Neural cell (in vitro differentiated cells): ENCODE results near the gene MTMR3. TPM values are rescaled to one million over a fixed set of nuclear protein-coding genes. Genes with fewer than 3 reads are reported as not detected.
A peak's percentile ranks its signal among the peaks of the same experiment; 100 is the strongest.

Source experiments
- H2AFZ ChIP-seq: fragments of 200-600, 300-800 bp; sonication (generic), shearing (Covaris generic); 2 replicates; pipeline ENCODE4 v1.6.0; 2014; ENCODE audit warnings: low read depth, mild to moderate bottlenecking, antibody characterized with exemption, low read length, moderate library complexity
- H3F3A ChIP-seq: fragments of 200-600 bp; shearing (Covaris generic); 2 replicates; pipeline ENCODE4 v1.6.1; 2016; ENCODE audit warnings: mild to moderate bottlenecking, moderate library complexity, mixed read lengths, antibody characterized with exemption, low read length; ENCODE audit not compliant: insufficient read depth, poor library complexity, severe bottlenecking
- H3K27ac ChIP-seq: fragments of 200-600, 300-800 bp; sonication (generic), shearing (Covaris generic); 2 replicates; pipeline ENCODE4 v1.5.1; 2014; ENCODE audit warnings: mild to moderate bottlenecking, low read length, moderate library complexity
- H3K27me3 ChIP-seq: fragments of 300-800, 200-600 bp; sonication (generic), shearing (Covaris generic); 2 replicates; pipeline ENCODE4 v1.6.0; 2014; ENCODE audit warnings: mild to moderate bottlenecking, low read depth, low read length, moderate library complexity; ENCODE audit not compliant: insufficient read depth
- H3K36me3 ChIP-seq: fragments of 300-800, 200-600 bp; sonication (generic), shearing (Covaris generic); 2 replicates; pipeline ENCODE4 v1.5.1; 2014; ENCODE audit warnings: mild to moderate bottlenecking, antibody characterized with exemption, low read length, moderate library complexity; ENCODE audit not compliant: insufficient read depth
- H3K4me2 ChIP-seq: fragments of 300-800, 200-600 bp; sonication (generic), shearing (Covaris generic); 2 replicates; pipeline ENCODE4 v1.6.0; 2014; ENCODE audit warnings: mild to moderate bottlenecking, low read length
- H3K4me3 ChIP-seq: fragments of 300-800, 200-600 bp; sonication (generic), shearing (Covaris generic); 2 replicates; pipeline ENCODE4 v1.5.1; 2014; ENCODE audit warnings: mild to moderate bottlenecking, low read length, moderate library complexity
- H3K79me2 ChIP-seq: fragments of 200-600 bp; shearing (Covaris generic); replicated peaks from 2 replicates; pipeline ENCODE4 v1.6.0; 2014; ENCODE audit warnings: mild to moderate bottlenecking, low read length, moderate library complexity; ENCODE audit not compliant: insufficient read depth
- H3K9ac ChIP-seq: fragments of 300-800, 200-600 bp; sonication (generic), shearing (Covaris generic); 2 replicates; pipeline ENCODE4 v1.6.1; 2016; ENCODE audit warnings: mild to moderate bottlenecking, low read length, mixed read lengths
- H3K9me2 ChIP-seq: fragments of 200-600 bp; shearing (Covaris generic); 2 replicates; pipeline ENCODE4 v1.6.1; 2016; ENCODE audit warnings: mild to moderate bottlenecking, low read length, mixed read lengths; ENCODE audit not compliant: insufficient read depth
- H3K9me3 ChIP-seq: fragments of 200-600, 300-800 bp; sonication (generic), shearing (Covaris generic); 2 replicates; pipeline ENCODE4 v1.6.1; 2016; ENCODE audit warnings: mild to moderate bottlenecking, mixed run types, low read length, moderate library complexity, mixed read lengths
- H4K20me1 ChIP-seq: fragments of 200-600 bp; shearing (Covaris generic); 2 replicates; pipeline ENCODE4 v1.6.1; 2016; ENCODE audit warnings: mild to moderate bottlenecking, mixed run types; ENCODE audit not compliant: insufficient read depth
- EP300 ChIP-seq: fragments of 450-650 bp; conservative IDR thresholded peaks from 2 replicates; pipeline ENCODE4 v1.6.1; 2014; ENCODE audit warnings: antibody characterized with exemption, mild to moderate bottlenecking, moderate library complexity; ENCODE audit not compliant: poor library complexity, severe bottlenecking
- EZH2 ChIP-seq: fragments of 200-600, 300-800 bp; shearing (Covaris generic), sonication (generic); IDR thresholded peaks from 2 replicates; pipeline ENCODE4 v1.6.1; 2014; ENCODE audit warnings: antibody characterized with exemption, low read length, borderline replicate concordance, mild to moderate bottlenecking; ENCODE audit not compliant: insufficient read depth, poor library complexity, severe bottlenecking
- MXI1 ChIP-seq: fragments of 450-650 bp; conservative IDR thresholded peaks from 2 replicates; pipeline ENCODE4 v1.6.1; 2014; ENCODE audit warnings: antibody characterized with exemption, mild to moderate bottlenecking; ENCODE audit not compliant: poor library complexity, severe bottlenecking
- POLR2AphosphoS5 ChIP-seq: IDR thresholded peaks from 2 replicates; pipeline ENCODE4 v1.6.1; 2012
- RAD21 ChIP-seq: fragments of 450-650 bp; conservative IDR thresholded peaks from 2 replicates; pipeline ENCODE4 v1.6.1; 2014; ENCODE audit warnings: antibody characterized with exemption, mild to moderate bottlenecking, moderate library complexity
- SMC3 ChIP-seq: fragments of 450-650 bp; conservative IDR thresholded peaks from 2 replicates; pipeline ENCODE4 v1.6.1; 2014; ENCODE audit warnings: antibody characterized with exemption, mild to moderate bottlenecking, moderate library complexity; ENCODE audit not compliant: poor library complexity
- TAF1 ChIP-seq: IDR thresholded peaks from 2 replicates; pipeline ENCODE4 v1.6.1; 2012; ENCODE audit warnings: low read depth
- polyA plus RNA-seq: library from polyadenylated mRNA; depleted of rRNA; stranded (reverse); fragments of >200 nt; gene quantifications from 2 replicates; pipeline ENCODE4 v1.2.3, GENCODE V29; 2014
- TF ChIP-seq, protein P1 (sequence below): IDR thresholded peaks from 2 replicates; pipeline ENCODE4 v1.6.1; 2012; ENCODE audit warnings: borderline replicate concordance
- TF ChIP-seq, protein P2 (sequence below): fragments of 450-650 bp; IDR thresholded peaks from 2 replicates; pipeline ENCODE4 v1.5.1; 2014; ENCODE audit warnings: antibody characterized with exemption, mild to moderate bottlenecking, moderate library complexity; ENCODE audit not compliant: poor library complexity, severe bottlenecking

Gene MTMR3
- polyA plus RNA-seq, 1 donor from 2014 or later = 46.7 TPM

DNA sequence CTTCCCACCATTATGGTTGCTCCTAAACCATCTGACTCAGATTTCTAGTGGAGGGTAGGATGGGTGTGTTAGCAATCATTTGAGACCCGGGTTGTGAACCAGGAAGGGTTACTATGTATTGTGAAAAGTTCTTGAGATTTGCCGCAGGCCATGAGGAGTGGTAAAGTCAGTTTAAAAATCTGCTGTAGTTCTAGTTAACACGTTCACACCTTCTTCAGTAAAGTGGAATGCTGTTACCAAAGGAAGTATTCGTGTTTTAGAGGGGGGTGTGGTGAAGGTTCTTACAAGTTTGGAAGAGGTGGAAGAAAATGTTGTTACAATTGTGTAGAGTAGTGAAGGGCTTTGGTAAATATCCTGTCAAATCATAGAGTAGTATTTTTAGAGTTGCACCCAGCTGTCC is 2.6 kb downstream of the MTMR3 start:
- Histone ChIP-seq H2AFZ (no peak overlapping the region), H3K4me2 (peak overlapping the region; percentile 40), H3K27me3 (no peaks in the 10 kb centered on the region), H3K27ac (no peak overlapping the region), H3F3A (no peaks in the 10 kb centered on the region), H4K20me1 (peaks cover 6% of the 10 kb centered on the region), H3K79me2 (peaks cover 74% of the 10 kb centered on the region), H3K9me2 (no peaks in the 10 kb centered on the region), H3K36me3 (no peaks in the 10 kb centered on the region), H3K4me3 (peak overlapping the region; percentile 99), H3K9me3 (no peaks in the 10 kb centered on the region), H3K9ac (no peak overlapping the region)
- TF ChIP-seq, protein P1, sequence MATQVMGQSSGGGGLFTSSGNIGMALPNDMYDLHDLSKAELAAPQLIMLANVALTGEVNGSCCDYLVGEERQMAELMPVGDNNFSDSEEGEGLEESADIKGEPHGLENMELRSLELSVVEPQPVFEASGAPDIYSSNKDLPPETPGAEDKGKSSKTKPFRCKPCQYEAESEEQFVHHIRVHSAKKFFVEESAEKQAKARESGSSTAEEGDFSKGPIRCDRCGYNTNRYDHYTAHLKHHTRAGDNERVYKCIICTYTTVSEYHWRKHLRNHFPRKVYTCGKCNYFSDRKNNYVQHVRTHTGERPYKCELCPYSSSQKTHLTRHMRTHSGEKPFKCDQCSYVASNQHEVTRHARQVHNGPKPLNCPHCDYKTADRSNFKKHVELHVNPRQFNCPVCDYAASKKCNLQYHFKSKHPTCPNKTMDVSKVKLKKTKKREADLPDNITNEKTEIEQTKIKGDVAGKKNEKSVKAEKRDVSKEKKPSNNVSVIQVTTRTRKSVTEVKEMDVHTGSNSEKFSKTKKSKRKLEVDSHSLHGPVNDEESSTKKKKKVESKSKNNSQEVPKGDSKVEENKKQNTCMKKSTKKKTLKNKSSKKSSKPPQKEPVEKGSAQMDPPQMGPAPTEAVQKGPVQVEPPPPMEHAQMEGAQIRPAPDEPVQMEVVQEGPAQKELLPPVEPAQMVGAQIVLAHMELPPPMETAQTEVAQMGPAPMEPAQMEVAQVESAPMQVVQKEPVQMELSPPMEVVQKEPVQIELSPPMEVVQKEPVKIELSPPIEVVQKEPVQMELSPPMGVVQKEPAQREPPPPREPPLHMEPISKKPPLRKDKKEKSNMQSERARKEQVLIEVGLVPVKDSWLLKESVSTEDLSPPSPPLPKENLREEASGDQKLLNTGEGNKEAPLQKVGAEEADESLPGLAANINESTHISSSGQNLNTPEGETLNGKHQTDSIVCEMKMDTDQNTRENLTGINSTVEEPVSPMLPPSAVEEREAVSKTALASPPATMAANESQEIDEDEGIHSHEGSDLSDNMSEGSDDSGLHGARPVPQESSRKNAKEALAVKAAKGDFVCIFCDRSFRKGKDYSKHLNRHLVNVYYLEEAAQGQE = no peak
- TF ChIP-seq, protein P2, sequence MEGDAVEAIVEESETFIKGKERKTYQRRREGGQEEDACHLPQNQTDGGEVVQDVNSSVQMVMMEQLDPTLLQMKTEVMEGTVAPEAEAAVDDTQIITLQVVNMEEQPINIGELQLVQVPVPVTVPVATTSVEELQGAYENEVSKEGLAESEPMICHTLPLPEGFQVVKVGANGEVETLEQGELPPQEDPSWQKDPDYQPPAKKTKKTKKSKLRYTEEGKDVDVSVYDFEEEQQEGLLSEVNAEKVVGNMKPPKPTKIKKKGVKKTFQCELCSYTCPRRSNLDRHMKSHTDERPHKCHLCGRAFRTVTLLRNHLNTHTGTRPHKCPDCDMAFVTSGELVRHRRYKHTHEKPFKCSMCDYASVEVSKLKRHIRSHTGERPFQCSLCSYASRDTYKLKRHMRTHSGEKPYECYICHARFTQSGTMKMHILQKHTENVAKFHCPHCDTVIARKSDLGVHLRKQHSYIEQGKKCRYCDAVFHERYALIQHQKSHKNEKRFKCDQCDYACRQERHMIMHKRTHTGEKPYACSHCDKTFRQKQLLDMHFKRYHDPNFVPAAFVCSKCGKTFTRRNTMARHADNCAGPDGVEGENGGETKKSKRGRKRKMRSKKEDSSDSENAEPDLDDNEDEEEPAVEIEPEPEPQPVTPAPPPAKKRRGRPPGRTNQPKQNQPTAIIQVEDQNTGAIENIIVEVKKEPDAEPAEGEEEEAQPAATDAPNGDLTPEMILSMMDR = no peak
- no peak for TF ChIP-seq RAD21
- no peak for TF ChIP-seq SMC3
- no peak for TF ChIP-seq TAF1
- no peak for TF ChIP-seq MXI1
- TF ChIP-seq EZH2 = no peak
- no peak for TF ChIP-seq POLR2AphosphoS5
- no peak for TF ChIP-seq EP300

DNA sequence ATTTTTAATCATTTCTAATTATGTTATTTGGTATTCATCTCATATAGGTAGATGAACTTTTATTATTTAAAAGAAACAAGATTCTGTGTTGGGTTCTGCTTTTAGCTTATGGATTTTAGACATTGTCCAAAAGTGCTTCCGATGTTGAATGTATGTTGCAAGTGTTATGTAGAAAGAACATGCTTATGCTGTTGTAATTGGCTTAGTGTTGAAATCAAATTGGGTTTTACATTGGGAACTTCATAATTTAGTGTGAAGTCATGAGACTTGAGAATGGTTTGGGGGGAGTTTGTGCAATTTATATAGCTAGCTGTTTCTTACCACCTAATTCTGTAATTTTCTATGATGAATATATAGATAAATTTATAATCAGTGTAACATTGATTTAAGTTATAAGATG is 3.6 kb downstream of the MTMR3 start:
- Histone ChIP-seq H3K27ac (no peak overlapping the region), H3K9me3 (no peaks in the 10 kb centered on the region), H3F3A (no peaks in the 10 kb centered on the region), H3K79me2 (peaks cover 82% of the 10 kb centered on the region), H3K9me2 (no peaks in the 10 kb centered on the region), H3K27me3 (no peaks in the 10 kb centered on the region), H3K4me3 (peak overlapping the region; percentile 99), H3K36me3 (no peaks in the 10 kb centered on the region), H3K4me2 (peak overlapping the region; percentile 40), H4K20me1 (peaks cover 6% of the 10 kb centered on the region), H3K9ac (no peak overlapping the region), H2AFZ (no peak overlapping the region)
- TF ChIP-seq EP300 (no peak), TAF1 (no peak), SMC3 (no peak), MXI1 (no peak), POLR2AphosphoS5 (no peak), RAD21 (no peak), EZH2 (no peak)
- TF ChIP-seq, protein P1 = no peak
- TF ChIP-seq, protein P2 = no peak
